NCI-H2171 (cell line): ENCODE measurements around the gene ELK3.

ENCODE experiments used
- DNase-seq: peaks from one replicate; lab custom pipeline; 2025; lab: John Stamatoyannopoulos, UW

ELK3 gene

DNA sequence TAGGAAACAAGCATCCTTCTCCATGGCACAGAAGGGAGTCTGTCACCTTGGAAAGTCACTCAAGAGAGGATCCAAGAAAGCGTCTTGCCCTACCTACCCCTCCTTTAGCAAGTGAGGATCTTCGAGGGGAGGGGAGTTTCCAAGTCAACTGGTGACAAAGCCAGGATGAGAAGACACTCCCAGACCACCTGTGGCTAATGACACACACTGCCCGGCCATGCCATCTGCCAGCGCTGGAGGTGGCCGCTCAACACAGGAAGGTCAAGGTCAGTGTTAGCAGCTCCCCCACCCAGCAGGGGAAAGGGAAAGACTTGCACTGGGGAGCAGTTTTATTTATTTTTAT, 41.3 kb downstream of the ELK3 start:
- no peak for DNase-seq

DNA sequence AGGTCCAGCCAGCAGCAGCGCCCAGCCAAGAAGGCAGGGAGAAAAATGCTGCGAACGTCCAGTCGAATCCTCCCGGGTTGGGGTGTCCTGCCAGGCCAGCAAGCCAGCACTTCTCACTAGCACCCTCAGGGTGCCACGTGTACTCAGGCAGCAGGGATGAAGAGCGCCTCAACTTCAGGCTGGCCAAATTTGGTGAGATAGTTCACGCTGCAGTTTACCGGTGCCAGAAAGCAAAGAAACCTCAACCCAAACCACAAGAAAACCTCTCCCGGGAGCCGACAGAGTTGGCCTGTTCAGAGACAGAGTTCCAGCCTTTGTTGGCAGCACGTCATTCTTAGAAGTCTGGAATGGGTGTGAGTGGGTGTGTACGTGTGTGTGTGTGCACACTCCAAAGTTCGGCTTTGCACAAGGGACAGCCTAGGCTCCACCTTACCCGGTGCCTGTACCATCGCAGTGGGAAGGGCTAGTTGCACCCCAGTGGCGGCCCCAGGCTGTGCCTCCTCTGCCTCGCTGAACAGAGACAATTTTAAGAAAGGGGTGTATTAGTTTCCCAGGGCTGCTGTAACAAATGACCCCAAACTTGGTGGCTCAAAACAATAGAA, 42.1 kb downstream of the ELK3 start:
- DNase-seq: no peak

GRCh38 chr12:96237035-96237434, 42.9 kb downstream of the ELK3 start:
- no peak for DNase-seq

DNA sequence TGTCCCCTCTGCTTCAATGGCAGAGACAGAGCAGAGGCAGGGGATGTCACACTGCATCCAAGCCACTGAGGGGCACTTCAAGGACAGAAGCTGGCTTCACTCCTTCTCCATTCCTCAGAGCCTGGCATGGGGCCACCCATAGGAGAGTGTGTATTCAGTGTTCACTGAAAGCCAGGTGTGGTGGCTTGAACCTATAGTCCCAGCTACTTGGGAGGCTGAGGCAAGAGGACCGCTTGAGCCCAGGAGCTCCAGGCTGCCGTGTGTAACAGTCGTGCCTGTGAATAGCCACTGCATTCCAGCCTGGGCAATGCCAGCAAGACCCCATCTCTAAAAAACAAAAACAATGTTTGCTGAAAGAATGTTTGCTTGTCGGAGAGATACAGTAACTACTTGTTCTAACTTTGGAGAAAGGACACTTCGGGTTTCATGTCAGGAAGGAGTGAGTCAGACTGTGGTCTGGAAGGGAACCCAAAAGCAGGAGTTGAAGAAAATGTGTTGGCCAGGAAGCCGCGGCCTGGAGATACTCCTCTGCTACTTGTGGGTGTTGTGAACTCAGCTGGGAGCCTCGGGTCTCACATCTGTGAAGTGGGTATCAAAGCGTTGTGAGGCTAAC, 43.4 kb downstream of the ELK3 start:
- no peak for DNase-seq

DNA sequence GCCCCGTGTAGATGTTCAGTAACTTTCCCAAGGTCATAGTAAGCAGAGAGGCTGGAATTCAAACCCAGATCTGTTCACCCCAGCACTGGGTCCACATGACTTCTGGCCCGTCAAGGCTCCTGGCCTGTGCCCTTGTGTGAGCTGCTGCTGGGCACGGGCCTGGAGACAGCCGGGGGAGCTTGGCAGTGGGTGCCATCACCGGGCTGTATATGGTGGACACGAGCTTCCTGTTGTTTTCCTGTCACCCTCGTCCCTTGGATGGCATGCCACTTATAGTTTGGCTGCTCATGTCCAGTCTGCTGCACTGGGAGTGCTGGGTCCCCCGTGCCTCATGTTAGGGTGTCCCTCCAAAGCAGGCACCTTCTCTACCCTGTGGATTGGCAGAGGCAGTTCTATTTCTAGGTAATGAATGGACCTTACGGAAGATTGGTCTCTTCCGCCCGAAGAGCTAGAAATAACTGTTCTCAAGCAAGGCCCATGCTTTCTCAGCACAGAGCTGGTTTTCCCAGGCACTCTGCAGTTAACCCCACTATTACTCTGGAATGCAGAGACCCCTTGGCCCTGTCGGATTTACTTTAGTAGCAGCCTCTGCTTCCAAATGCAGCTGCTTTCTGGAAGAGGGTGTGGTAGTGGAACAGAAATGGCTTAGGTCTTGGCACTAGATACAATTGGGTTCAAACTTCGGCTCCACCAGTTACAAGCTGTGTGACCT, 44.3 kb downstream of the ELK3 start:
- DNase-seq: no peak

- DNase-seq: peak; percentile 29
Observed at GRCh38 chr12:96239711-96240635, 45.8 kb downstream of the ELK3 start.

- no peak for DNase-seq
Observed at GRCh38 chr12:96240656-96241055, 46.5 kb downstream of the ELK3 start.

DNA sequence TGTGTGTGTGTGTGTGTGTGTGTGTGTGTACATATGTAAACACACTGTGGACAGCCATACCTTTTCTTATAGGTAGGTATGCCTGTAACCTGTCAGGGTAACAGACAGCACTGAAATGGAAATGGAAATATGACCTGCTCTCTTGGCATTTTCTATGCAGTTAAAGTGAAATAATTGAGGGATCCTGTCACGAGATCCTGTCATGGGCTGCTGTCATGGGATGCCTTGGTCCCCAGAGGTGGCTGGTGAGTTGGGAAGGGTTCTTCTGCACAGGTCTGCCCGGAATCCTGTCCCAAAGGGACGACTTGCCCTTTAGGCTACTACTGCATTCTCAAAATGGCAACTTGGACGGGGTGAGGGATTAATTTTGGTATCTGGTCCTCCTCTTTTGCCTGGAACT, 47.3 kb downstream of the ELK3 start:
- no peak for DNase-seq

- no peak for DNase-seq
Observed at GRCh38 chr12:96241846-96242256, 47.7 kb downstream of the ELK3 start.

- DNase-seq: no peak
Observed at GRCh38 chr12:96242597-96242996, 48.4 kb downstream of the ELK3 start.

DNA sequence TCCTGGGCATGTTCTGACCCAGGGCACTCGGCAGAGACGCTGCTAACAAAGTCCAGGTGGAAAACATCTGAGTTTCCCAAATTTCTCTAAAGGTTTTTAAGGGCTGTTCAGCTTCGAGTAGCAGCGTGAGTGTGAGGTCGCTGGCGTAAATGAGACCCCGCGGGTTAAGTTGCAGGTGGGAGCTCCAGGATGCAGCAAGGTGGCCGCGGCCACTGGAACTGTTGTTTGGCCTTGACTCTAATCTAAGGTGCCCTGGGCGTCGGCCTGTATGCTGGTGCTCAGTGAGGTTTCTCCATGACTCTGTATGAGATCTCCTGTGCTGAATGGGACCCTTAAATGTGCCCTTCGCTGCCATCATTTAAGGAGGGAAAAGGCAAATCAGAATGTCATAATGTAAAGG, 50.7 kb downstream of the ELK3 start:
- no peak for DNase-seq

DNA sequence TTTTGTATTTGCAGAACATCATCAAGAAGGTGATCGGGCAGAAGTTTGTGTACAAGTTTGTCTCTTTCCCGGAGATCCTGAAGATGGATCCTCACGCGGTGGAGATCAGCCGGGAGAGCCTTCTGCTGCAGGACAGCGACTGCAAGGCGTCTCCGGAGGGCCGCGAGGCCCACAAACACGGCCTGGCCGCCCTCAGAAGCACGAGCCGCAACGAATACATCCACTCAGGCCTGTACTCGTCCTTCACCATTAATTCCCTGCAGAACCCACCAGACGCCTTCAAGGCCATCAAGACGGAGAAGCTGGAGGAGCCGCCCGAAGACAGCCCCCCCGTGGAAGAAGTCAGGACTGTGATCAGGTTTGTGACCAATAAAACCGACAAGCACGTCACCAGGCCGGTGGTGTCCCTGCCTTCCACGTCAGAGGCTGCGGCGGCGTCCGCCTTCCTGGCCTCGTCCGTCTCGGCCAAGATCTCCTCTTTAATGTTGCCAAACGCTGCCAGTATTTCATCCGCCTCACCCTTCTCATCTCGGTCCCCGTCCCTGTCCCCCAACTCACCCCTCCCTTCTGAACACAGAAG, 52.8 kb downstream of the ELK3 start:
- no peak for DNase-seq

DNA sequence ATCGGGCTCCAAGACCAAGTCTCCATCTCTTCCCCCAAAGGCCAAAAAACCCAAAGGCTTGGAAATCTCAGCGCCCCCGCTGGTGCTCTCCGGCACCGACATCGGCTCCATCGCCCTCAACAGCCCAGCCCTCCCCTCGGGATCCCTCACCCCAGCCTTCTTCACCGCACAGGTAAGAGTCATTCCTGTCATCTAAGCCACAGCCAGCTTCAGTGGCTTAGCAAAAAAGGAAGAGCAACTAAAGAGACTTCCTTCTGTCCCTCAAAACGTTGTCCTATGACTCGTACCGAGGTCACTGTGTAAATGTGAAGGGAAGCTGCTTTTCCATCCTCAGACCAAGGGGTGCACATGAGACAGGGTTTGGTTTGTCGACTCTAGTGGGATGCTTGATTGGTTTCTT, 53.4 kb downstream of the ELK3 start:
- DNase-seq: no peak

- DNase-seq: no peak
Observed at GRCh38 chr12:96248136-96248931, 54.2 kb downstream of the ELK3 start.

DNA sequence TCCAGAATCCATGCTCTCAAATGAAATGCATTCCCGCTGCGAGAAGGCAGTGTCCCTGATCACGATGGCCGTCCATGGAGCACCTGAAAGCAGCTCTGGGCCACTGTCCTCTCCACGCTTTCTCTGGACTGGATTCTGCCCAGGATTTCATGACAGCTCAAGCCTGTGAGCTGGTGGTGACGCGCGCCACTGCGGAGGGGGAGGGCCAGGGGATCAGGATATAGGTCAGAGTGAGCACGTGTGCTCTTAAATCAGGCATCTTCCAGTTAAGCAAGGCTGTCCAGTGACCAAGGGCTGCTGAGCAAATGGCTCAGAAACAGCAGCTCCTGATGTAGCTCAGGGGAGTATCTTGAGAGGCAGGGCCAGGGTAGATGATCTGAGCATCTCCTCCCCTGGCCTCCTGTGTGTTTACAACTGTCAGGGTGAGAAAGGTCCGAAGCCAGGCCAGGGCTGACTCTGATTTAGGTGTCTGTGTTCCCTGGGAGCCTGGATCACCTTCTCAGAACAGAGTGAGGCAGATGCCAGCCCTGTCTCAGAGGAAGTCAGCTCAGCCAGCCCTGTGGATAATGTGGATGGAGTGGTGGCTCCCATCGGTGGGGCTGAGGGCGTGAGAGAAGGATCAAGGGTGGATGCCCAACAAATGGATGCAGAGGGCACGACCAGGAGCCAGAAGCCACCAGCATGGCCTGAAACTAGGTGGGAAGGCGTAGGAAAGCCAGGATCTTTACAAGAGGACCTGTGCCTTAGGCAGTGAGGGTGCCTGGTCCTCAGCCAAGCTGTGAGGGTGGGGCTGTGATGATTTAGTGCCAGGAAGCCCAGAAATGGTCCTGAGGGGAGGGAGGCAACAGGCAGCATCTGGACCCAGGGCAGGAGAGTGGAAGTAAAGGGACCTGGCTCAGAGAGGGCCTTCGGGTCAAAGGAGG, 55.3 kb downstream of the ELK3 start:
- no peak for DNase-seq

DNA sequence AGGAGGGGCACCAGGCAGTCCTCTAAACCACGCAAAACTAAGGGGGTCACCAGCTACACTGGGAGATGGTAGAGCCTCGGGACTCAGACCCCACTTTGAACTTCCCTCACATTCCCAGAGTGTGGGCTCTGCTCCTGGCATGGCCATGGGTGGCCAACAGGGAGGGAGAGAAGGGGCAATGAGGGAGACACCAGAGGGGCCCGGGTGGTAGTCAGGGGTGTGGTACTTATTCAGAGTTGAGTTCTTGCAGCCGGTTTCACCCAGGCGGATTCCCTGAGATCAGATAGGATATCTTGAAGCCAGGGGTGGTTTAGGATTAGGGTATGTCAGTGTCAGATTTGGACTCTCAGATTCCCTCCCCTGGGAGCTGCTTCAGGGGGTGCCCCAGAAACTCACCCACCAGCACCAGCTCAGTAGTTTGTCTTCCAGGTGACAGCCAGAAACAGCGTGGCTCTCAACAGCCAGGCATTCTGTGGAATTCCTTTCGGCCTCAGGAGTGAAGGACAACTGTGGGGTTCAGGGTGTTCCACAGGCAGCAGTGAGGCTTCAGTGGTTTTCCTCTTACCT, 56.0 kb downstream of the ELK3 start:
- no peak for DNase-seq

GRCh38 chr12:96255077-96255476, 60.9 kb downstream of the ELK3 start:
- no peak for DNase-seq

DNA sequence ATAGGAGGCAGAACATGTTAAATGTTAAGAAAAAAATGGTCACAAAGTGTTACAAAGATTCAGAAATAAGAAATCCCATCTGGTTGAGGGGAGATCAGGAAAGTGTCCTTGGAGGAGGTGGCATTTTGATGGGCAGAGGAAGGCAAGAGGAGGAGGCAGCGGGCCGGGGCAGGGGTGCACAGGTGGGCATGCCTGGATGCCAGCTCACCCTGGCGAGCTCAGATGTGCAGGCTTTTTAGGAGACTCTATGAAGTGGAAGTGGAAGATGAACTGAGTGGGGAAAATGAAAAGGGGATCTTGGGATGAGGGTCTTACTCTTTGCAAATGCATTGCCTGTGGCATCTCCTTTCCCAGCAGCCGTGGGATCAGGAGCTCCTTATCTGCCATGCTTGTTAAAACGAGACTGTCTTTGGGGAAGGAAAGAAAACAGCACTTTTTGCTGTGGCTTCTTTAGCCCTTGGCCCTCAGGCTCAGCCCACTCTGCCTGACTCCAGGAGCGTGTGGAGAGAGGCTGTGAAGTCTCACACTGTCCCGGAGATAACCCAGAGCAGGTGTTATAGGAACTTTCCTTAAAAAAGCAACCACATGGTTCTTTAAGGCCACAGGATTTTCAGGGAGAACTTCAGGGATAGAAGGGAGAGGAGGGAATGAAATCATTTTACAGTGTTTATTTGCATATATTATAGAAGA, 62.6 kb downstream of the ELK3 start:
- DNase-seq: no peak

DNA sequence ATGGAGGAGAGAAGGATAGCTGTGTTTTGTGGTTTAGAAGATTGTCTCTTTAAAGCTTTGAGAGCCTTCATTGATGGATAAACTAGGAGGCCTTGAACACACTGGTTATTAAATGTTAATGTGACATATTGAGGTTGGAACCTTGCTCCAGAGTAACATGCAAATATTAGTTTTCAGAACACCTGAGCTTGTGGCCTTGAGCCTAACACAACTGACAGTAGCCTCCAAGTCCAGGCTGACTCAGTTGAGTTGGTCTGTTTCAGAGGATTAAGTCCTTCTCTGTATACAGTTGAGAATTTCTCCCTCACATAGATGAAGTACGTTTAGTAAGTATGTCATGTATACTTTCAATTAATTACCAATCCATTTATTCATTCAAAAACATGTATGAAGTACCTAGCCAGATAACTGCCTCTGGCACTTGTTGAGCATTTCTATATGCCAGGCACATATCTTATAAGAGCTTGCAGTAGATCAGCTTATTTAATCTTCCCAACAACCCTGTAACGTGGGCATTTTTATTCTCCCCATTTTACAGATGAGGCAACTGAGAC, 63.5 kb downstream of the ELK3 start:
- DNase-seq: no peak
